ENCODE results near the gene POLD1.
"Not testable (repeated sequence)": the region's sequence is repeated elsewhere in the genome, so short reads cannot be mapped to it uniquely, and the experiment has no call there.

POLD1 gene

DNA sequence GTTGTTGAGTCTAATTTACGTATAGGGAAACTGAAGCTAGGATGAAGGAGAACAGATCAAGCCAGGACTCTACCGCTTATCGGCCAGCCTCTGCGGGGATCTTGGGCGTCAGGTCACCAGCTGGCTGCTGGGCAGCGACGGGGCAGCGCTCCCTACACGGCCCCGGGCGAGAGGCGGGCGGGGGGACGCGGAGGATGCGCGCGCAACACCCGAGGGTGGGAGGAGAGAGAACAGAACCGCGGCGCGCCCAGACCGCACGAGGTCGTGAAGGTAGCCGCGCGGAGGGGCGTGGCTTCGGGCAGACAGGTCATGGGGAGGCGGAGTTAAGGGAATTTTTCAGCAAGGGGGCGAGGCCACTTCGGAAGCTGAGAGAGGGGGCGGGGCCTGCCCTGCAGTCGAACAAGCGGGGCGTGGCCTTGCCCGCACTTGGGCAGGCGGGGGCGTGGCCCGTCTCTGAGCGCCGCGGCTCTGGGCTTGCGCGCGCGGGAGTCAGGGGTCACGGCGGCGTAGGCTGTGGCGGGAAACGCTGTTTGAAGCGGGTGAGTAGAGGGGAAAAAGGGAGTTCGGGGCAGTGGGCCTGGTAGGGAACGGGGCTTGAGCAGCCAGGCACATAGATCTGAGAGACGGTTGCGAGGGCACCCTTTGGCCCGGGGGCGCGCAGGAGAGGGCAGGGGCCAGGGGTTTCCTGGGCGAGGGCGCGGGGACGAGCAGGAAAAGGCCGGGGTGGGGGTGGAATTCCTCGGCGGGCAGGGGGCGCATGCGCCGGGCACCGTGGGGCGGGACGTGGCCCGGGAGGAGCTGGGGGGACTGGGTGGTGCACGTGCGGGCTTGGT lies at the start of gene POLD1:
POLD1 (plus strand) TSS at position 496 of the 833 bp plus-strand sequence. CDS start 14,505 bp downstream, outside the sequence.
- DNase-seq, result peak; percentile 92

DNA sequence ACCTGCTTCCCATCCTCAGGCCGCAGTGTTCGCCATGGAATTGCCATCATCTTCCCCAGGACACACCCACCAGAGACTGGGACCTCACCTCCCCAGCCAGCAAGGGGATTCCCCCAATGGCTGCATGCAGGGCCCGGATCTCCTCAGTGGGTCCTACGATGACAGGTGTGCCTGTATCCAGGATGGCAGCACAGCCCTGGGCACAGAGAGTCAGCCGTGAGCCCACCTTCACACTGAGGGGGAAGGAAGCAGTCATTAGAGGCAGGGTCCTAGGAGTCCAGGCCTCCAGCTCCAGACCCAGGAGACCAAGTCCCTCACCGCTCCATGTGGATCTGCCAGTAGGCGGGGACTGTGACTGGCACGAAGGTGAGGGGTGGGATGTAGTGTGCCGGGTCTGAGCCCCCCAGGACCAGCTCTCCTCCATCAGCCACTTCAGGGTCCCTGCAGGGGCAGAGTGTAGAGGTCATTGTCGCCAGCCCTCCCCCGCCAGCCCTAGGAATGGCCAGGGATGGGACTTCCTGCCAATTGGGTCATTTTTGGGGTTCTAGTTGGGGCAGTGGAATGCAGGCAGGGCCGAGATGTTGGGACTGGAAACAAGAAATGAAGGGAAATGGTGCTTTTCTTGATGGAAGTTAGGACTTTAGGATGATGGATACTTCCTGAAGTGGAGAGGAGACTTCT lies 49.3 kb upstream of the POLD1 start:
- no peak for DNase-seq

DNA sequence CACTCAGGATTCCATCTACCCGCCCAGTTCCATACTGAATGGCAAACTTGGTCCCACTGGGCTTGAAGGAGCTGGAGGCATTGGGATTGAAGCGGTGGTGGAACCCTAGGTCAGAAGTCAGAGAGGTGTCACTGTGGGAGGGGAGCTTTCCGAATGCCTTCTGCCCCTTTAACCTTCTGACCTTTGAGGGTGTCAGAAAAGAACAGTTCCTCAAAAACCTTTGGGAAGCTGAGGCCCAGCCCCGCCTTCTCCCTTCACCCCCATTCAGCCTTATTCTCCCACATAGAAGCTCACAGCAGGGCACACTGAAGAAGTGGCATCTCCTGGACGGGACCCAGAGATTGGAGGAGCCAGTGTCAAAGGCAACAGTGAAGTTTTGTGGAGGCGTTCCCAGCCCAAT lies 47.1 kb upstream of the POLD1 start:
- not testable (repeated sequence) for DNase-seq

DNA sequence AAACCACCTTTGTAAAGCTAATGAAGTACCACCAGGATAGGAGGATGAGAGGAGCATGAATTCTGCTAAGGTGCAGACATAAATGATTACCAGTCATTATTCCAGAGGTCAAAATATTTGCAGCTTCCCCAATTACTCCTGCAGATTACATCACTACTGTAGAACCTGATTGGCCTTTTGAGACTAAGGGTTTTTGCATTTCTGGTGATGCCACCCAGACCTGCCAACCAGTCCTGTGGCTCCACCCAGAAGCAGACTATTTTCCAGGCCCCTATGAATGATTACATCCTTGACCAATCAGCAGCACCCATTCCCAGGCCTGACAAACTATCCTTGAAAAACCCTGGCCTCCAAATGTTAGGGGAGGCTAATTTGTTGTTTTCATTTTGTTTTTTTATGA lies 43.8 kb upstream of the POLD1 start:
- no peak for DNase-seq

DNA sequence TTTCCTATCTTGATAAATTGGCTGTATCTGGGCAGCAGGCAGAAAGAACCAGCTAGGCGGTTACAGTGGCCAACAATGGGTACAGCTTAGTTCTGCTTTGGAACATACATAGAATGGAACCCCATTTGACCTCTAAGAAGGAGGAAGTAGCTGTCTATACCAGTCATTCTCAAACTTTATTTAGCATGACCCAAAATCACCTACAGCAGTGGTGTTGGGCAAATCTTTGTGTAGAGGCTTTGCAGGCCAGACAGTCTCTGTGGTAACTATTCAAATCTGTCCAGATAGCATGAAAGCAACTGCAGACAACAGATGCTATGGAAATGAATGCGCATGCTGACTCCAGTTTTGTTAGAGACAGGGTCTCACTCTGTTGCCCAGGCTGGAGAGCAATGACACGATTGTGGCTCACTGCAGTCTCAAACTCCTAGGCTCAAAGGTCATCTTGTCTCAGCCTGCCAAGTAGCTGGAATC lies 43.0 kb upstream of the POLD1 start:
- no peak for DNase-seq

DNA sequence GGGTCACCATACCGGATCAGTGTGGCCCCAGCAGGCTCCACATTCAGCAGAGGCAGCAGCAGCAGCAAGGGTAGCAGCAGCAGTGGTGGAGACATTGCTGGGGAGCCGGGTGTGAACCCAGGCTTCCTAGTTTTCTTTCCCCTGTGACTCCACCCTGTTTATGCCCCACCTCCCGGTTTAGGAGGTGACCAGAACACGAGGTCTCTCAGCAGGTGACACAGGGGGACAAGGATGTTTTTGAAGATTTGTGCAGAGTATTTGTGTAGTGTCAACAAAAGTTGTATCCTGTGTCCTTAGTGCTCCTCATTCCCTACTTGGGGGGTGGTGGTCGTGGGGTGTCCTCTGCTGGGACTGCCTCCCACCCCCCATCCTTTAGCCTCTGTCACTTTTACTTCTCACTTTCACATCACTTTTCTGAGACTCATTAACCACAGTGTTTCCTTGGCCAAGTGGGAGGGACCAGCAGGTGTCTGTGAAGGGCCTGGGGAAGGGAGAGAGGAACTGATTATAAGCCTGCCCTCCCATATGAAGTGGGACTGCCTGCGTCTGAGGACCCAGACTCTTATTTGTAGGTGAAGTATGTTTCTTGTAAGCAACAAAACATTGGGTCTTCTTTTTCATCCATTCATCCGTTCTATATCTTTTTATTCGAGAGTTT lies 39.4 kb upstream of the POLD1 start:
- peak; percentile 29 for DNase-seq

DNA sequence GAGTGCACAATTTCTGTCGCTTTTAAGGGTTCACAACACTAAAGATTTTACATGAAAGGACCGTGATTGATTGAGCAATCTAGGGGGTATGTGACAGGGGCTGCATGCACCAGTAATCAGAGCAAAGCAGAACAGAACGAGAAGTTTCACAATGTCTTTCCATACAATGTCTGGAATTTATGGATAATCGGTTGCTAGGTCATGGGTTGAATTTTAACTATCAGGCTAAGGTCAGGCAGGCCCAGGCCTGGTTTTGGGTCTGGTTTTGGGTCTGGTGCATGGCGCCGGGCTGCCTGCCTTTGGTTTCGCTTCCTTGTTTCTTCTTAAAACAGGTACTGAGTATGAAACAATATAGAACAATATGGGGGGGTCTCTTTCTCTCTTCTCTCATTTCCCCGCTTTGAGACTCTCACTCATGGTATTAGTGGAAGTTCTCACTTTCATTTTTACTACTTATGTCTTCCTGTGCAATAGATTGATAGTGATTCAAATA lies 37.0 kb upstream of the POLD1 start:
- DNase-seq, result not testable (repeated sequence)

DNA sequence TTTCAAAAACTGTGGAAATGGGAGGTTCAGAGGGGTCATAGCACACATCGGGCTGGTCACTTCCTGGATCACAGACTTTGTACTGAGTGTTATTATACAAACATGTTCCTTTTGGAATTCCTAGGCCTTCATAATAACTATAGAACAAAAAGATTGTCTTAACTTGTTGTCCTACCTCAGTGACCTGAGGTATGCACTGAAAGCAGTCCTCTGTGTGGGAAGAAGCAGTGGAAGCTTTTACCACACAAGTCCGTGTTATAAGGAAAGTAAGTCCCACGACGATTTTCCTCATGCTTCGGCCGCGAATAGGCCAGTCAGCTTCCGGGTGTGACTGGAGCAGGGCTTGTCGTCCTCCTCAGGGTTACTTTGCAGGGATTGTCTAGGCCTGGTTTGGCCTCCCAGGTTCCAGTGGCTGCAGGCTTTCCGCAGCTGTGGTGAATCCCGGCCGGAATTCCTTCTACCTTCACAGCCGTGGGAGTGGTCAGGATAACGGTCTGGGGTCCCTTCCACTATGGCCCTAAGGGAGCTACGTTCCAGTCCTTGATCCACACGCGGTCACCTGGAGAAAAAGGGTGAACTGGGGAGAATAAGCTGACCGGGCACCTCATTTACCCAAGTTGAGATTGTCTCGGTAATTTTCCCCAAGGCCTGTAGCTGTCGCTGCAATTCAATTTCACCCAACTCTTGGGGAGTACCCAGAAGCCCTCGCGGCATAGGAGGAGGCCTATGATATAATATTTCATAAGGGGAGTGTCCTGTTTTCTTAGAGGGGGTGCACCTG lies 34.7 kb upstream of the POLD1 start:
- no peak for DNase-seq

DNA sequence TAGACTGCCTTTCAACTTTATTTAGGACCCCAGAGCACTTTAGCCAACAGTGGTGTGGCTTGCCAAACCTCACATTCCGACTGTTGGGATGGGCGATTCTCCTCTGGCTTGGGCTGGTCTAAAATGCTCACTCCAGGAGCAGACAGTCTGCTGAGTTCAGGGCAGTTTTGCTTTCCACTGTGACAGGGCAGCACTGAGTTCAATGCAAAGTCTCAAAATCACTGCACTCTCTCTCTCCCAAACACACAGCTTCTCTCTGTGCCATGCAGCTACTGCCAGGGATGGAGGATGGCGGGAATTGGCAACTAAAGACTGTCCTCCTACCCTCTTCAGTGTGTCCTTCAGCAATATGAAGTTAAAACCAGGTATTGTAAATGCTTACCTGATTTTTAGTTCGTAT lies 31.9 kb upstream of the POLD1 start:
- no peak for DNase-seq

DNA sequence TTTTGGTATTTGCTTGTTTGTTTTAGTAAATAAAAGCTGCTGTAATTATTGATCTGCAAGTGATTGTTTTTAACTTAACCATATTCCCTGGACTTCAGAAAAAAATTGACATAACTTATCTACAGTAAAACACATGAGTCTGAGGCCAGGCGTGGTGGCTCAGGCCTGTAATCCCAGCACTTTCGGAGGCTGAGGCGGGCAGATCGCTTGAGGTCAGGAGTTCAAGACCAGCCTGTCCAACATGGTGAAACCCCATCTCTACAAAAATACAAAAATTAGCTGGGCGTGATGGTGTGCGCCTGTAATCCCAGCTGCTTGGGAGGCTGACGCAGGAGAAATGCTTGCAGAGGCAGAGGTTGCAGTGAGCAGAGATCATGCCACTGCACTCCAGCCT lies 30.7 kb upstream of the POLD1 start:
- not testable (repeated sequence) for DNase-seq

DNA sequence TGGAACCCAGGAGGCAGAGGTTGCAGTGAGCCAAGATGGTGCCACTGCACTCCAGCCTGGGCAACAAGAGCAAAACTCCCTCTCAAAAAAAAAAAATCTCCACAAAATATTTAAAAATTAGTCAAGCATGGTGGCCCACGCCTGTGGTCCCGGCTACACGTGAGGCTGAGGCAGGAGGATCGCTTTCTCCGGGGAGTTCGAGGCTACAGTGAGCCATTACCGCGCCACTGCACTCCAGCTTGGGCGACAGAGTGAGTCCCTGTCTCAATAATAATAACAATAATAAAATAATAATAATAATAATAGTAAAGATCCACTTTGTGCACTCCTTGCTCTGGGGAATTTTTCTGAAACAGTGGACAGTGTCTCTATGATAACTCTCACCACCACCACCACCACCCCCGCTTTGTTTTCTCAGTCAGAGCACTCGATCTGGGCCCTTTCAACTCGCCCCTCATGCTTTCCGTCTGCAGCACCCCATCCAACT lies 27.4 kb upstream of the POLD1 start:
- no peak for DNase-seq

DNA sequence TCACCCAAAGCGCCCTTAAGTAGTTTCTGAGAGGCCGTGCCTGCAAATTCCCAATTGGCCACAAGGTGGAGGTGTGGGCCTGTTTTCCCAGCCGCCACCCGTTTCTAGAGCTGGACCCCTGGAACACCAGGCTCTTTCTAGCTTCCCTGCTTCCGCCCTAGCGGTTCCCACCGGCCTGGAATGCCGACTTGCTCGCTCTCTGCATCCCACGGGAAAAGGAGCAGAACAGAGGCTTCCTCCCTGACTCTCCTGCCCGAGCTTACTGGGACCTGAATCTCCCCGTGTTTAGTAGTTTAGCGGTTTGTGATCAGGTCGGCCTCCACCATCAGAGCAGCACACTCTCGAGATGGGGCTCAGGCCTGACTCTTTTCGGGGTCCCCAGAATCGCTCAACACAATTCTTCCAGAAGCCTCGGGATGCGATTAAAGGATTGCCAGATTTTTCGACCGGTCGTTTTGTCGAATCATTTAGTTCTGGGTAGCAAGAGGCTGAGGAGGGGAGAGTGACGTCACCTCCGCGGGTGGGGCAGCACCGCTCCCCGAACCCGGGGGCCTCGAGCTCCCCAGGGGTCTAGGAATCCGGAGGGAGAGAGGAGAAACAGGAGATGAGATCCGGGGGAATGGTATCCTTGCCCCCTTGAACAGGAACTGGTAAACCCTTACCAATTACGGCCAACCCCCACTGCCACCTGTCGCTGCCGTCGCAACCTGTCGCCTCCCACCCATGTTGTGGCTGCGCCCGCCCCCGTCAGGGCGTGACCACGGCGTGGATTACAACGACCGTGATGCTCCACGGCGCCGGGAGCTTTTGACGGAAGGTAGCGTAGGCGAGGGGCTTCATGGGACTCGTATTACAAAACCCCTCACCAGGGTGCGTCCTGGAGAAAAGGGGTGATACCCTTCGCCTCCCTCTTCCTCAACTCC lies 26.7 kb upstream of the POLD1 start:
- peak; percentile 84 for DNase-seq

DNA sequence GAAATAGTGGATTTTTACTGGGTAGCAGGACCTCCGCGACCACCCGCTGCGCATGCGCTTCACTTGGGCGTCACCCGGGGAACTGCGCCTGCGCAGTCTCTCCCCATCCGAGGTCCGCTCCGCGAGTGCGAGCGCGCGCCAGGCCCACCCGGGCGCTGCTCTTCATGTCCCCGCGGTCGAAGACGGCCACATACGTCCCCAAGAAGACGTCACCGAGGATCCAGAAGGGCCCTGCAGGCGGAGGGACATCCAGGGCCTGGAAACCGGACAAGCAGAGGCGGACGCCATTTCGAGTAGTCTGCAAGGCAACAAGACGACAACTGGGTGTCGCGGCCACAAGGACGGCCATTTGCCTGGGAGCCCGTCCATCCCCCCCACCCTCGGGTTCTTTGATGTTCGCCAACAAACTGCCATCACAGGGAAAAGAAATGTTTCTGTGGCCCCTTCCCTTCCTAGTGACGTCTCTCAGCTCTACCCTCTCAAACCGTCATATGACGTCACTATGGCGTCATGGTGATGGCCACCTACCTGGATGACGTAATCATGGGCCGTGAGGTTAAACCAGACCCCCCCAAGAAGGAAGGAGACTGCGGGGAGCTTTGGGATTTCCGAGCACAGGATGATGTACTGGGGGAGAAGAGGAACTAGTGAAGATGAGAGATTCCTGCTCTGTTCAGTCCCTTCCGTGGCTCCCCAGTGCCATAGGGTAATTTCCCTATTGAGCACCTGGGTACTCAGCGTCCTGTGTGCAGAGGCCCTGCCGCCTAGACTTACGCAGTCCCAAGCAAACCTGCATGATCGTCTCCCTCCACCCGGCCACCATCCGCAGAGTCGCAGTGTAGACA lies 25.4 kb upstream of the POLD1 start:
- peak; percentile 69 for DNase-seq

DNA sequence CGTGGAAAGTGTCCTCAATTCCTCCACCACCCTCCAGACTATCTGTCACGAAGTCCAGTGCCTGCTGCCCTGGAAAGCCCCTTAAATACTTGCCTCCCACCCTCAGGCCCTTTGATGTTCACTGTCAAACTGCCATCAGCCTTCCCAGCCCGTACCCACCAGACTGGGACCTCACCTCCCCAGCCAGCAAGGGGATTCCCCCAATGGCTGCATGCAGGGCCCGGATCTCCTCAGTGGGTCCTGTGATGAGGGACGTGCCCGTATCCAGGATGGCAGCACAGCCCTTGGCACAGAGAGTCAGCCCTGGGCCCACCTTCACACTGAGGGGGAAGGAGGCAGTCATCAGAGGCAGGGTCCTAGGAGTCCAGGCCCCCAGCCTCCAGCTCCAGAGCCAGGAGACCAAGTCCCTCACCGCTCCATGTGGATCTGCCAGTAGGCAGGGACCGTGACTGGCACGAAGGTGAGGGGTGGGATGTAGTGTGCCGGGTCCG lies 24.8 kb upstream of the POLD1 start:
- DNase-seq, result no peak

DNA sequence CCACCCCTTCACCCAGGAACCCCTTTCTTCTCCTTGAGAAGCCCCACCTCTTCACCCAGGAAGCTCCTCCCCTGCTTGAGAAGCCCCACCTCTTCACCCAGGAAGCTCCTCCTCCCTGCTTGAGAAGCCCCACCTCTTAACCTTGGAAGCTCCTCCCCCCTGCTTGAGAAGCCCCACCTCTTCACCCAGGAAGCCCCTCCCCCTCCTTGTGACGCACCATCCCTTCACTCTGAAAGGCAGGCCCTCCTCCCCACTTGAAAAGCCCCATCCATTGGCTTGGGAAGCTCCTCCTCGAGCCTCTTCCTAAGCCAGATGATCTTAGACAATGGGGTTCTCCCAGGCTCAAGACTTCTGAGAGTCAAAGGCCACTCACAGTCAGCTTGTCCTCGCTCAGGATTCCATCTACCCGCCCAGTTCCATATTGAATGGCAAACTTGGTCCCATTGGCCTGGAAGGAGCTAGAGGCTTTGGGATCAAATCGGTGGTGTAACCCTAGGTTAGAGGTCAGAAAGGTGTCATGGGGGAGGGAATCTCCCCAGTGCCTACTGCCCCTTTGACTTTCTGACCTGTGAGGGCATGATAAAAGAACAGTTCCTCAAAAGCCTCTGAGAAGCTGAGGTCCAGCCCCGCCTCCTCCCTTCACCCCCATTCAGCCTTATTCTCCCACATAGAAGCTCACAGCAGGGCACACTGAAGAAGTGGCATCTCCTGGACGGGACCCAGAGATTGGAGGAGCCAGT lies 22.7 kb upstream of the POLD1 start:
- no peak for DNase-seq

DNA sequence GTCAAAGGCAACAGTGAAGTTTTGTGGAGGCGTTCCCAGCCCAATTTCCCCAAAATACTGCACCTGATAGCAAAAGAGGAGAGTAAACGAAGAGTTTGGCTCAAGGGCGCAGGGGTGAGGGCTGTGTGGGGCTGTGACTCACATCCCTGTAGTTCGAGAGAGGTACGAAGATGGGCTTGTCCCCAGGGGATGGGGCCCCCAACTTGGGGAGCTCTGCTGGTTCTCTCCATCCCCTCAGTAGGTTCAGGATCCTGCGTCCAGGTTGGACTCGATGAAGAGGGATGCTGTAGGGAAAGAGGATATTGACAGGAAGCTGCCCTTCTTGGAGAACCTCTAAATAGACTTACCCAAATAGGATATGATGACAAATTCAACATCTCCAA lies 22.1 kb upstream of the POLD1 start:
- DNase-seq, result no peak

DNA sequence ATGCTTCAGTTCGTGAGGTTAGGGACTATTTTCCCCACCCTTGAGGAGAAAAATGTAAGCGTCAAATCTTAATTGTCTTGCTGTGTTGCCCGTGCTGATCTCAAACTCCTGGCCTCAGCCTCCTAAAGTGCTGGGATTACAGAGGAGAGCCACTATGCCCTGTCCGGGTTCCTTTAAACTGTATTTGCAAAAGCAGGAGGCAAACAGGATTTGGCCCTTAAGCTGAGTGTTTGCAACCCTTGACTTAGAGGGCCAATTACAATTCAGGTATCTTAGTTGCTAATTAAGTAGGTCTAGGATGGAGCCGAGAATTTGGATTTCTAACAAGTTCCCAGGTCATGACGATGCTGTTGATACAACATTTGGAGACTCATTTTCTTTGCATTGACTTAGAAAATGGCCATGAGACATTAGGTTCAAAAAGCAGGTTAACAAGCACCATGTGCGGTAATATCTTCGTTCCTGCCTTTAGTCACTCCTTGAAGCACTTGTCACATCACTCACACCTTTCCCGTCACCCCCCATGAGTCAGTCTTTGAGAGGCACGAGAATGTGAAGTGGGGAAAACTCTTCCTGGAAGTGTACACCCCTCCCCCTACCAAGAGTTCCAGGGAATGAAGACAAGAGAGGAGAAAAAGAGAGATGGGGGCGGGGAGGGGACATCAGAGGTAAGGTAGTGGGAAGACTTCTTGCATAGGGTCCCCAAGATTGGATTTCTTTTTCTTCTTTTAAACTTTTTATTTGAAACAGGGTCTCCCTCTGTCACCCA lies 21.3 kb upstream of the POLD1 start:
- no peak for DNase-seq

DNA sequence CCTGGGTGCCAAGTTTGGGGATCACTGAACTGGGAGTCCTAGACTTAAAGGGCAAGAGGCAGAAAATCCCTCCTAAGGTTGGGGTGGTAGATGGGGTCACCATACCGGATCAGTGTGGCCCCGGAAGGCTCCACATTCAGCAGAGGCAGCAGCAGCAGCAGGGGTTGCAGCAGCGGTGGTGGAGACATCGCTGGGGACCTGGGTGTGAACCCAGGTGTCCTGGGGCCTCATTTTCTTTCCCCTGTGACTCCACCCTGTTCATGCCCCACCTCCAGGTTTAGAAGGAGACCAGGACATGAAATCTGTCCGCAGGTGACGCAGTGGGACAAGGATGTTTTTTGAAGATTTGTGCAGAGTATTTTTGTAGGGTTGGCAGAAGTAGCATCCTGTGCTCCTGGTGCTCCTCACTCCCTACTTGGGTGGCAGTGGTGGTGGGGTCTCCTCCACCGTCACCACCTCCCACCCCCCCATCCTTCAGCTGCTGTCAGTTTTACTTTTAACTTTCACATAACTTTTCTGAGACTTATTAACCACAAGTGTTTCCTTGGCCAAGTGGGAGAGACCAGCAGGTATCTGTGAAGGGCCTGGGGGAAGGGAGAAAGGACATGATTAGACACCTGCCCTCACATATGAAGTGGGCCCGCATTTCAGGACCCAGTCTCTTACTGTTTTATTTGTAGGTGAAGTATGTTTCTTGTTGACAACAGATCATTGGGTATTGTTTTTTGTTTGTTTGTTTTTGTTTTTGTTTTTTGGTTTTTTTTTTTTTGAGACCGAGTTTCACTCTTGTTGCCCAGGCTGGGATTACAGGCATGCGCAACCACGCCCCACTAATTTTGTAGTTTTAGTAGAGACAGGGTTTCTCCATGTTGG lies 18.5 kb upstream of the POLD1 start, which contains the start of gene NAPSA:
NAPSA (minus strand) TSS at position 206 of the 873 bp plus-strand sequence; CDS start at position 188, 18 bp downstream.
- no peak for DNase-seq
